GM13976 (cell line): ENCODE results near the gene AGER.

Source experiments
- DNase-seq: peaks from one replicate; pipeline ENCODE4 v3.0.0; 2012; ENCODE audit warnings: low spot score
- in situ Hi-C: fragments of 300-500 bp; cut with MboI; formaldehyde crosslinking; loops from one replicate; pipeline ENCODE4 v1.12.0; 2022; ENCODE audit warnings: low sequenced_read_pairs, mixed read lengths, inconsistent platforms; ENCODE audit not compliant: unreplicated experiment
- TF ChIP-seq, protein P1 (sequence below): IDR thresholded peaks from 2 replicates; pipeline ENCODE4 v1.5.1; 2012; ENCODE audit warnings: borderline replicate concordance, mild to moderate bottlenecking; ENCODE audit not compliant: insufficient read depth; ENCODE audit errors: extremely low read depth, missing control alignments, control extremely low read depth

The AGER gene

GRCh38 chr6:32151181-32151862, 32.7 kb downstream of the AGER start:
- TF ChIP-seq, protein P1, sequence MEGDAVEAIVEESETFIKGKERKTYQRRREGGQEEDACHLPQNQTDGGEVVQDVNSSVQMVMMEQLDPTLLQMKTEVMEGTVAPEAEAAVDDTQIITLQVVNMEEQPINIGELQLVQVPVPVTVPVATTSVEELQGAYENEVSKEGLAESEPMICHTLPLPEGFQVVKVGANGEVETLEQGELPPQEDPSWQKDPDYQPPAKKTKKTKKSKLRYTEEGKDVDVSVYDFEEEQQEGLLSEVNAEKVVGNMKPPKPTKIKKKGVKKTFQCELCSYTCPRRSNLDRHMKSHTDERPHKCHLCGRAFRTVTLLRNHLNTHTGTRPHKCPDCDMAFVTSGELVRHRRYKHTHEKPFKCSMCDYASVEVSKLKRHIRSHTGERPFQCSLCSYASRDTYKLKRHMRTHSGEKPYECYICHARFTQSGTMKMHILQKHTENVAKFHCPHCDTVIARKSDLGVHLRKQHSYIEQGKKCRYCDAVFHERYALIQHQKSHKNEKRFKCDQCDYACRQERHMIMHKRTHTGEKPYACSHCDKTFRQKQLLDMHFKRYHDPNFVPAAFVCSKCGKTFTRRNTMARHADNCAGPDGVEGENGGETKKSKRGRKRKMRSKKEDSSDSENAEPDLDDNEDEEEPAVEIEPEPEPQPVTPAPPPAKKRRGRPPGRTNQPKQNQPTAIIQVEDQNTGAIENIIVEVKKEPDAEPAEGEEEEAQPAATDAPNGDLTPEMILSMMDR: no peak
- in situ Hi-C loops: no loop called here
- no peak for DNase-seq

DNA sequence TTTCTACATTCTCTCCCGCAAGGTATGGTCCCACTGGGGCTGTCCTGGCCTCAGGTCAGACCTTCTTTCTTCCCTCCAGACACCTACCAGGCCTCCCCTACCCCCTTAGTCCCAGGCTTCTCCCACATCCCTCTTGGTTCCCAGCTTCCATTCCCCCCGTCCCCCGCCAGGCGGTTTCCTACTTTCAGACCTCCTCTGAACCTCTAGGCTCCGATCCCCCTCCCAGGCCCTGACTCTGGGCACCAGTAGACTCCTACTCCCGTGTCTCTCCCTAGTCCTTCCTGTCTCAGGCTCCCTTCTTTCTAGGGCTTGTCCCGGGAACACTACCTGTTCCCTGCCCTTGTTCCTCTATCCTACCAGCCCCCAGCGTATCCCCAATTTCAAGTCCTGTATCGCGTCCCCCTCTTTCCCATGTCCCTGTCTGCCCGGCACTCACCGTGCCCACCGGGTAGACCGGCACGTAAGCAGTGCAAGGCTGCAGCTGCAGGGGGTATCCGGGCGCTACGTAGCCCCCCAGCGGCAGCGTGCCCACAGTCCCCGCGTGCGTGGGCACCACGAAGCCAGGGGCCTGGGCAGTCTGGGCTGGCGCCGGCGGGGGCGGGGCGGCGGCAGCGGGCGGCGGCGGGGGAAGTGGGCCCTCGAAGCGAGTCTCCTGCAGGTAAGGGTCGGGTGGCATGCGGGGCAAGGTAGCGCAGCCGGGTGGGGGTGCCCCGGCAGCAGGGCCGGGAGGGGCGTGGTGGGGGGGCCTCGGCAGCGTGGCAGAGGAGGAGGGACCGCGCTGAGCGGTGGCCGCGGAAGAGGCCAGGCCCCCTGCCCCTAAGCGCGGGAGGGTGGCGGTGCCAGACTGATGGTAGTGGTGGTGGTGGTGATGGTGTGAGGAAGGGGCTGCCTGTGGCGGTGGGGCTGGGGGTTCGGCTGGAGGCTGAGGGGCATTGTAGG, 33.9 kb downstream of the AGER start:
- in situ Hi-C loops: no loop called here
- TF ChIP-seq, protein P1: no peak
- peak; percentile 18 for DNase-seq

GRCh38 chr6:32149092-32149755, 34.8 kb downstream of the AGER start:
- TF ChIP-seq, protein P1: no peak
- no peak for DNase-seq
- in situ Hi-C loops: no loop called here

DNA sequence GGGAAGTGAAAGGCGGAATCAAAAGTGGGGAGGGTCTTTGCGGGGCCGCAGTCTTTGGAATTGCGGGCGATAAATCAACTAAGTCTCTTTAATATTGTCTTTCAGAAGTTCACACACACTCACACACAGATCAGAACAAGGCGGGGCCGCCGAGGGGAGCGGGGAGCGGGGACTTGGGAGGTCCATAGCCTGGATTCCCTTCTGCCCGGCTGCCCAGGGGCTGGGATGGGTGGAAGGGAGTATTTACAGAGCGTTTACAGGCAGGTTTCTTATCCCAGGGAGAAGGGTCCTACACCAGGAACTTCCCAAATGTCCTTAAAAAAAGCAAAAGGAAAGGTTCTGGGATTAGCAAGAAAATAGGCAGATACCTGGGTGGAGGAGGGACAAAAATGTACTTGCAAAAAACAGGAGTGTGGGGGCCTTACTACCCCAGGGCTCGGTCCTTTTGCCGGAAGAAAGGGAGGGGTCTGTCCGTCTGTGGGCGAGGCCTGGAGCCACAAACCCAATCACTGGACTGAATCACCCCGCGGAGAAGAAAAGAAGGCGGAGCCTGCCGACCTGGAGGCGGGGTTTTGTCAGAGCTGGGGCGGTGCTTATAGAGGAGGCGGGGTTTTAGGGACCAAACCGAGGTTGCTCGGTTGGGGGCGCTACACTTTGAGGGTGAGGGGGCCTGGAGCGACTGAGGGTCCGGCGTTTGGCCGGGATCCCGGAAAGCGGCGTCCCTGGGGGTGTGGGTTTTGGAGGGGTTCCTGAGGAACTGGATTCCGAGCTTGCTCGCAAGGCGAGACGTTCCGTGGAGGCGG, 35.6 kb downstream of the AGER start:
- DNase-seq: peak; percentile 36
- in situ Hi-C loops: no loop called here
- TF ChIP-seq, protein P1: no peak

DNA sequence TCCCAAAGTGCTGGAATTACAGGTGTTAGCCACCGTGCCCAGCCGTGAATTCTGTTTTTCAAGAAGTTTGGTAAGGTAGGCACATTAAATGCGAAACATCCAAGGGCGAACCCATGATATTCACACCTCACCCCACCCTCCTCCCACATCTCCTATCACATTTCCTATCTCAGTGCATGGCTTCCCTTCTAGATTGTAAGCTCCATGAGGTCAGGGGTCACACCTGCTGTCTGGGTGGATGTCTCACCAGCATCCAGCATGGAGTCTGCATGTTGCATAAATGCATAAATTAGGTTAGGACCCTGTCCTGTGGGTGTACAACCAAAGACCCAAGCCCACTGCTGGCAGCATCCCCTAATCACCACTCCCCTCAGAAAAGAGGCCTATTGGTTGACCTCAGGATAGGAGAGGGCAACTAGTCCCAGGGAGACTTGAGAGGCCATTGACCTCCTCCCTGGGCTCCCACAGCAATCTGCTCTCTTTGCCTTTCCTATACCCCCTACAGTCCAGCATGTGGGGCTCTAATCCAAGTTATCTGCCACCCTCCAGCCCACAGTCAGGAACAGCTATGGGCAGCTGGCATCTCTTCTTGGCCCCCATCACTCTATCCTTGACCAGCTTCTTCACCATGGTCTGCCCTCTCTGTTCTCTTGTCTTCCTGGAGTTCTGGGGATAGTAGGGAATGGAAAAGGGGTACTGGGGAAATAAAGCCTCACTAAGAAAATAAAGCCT, 36.5 kb downstream of the AGER start:
- no peak for DNase-seq
- in situ Hi-C loops: no loop called here
- TF ChIP-seq, protein P1: no peak

- in situ Hi-C loops: no loop called here
- DNase-seq: no peak
- TF ChIP-seq, protein P1: no peak
Measured at GRCh38 chr6:32146687-32147086, 37.4 kb downstream of the AGER start.
